Central memory CD4-positive, alpha-beta T cell (primary cell): ENCODE measurements around the gene HAND2.

Experiments used
- DNase-seq: peaks from one replicate; pipeline ENCODE4 v3.0.0; 2022

HAND2 gene

DNA sequence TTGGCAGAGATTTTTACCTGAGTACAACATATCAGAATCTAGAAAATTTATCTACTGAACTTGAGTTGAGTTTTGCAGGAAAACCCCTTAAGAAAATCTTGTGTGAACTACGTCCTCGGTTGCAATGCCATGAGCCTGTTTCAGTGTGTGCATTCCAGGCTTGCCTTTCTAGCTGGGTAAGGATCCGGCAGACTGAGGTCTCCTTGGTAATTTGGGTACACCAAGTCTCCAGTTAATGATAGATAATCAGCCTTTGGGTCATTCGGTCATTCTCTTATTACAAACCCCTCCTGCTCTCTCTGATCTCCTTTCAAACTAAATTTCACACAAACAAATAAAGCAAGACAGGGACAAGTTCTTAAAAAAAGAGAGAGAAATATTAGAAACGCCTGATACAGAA, 5.9 kb upstream of the HAND2 start:
- no peak for DNase-seq

DNA sequence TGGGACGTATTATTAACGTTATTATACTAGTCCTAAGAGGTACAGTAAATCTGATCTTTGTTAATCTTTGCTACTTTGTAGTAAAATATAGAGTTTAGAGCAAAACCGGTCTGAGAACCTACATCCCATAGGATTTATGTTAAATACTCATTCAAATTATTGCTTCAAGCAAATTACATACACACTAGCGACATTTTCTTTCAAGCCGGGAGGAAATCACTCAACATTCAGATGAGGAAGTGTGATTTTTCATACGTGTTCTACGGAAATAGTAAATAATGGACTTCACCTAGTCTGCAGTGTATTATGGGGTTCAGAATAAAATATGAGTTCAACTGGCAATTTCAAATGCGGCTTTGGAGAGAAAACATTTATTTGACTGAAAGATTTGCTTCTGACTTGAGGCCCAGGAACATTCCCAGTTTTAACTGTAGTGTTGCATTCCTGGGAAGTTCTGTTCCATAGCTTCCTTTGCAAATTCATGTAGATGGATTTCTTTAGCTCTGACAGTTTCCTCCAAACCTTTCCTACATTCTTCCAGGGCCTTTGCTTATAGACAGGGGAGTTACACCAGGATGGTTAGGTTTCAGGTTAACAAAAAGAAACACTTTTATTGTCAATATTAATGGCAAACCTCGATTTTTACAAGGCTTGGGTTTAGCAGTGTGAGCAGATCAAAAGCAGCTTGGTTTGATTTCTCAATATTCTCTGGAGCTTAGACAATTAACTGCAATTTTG, 5.3 kb upstream of the HAND2 start:
- DNase-seq = no peak

DNA sequence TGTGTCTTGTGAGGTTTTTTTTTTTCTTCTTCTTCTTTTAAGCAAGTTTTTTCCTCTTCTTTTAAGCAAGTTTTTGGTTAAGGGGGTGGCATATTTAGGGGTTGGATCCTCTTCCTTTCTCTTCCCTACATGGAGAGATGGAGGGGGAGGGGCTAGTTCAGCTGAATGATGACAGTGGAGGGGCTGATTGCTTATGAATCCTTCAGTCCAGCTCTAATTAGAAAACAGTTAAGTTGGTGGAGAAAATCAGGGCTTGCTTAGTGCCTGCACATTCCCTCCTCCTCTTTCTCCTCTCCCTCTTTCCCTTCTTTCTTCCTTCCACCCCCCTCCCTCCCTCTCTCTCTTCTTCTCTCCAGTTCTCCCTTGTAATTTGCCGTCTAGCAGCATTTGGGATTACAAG, 4.4 kb upstream of the HAND2 start:
- DNase-seq = no peak

GRCh38 chr4:173532725-173533511, 2.9 kb upstream of the HAND2 start:
- no peak for DNase-seq

- DNase-seq = no peak
Observed at GRCh38 chr4:173531086-173531965, 1.3 kb upstream of the HAND2 start.

- no peak for DNase-seq
Observed at GRCh38 chr4:173530326-173531085, 477 bp upstream of the HAND2 start.

DNA sequence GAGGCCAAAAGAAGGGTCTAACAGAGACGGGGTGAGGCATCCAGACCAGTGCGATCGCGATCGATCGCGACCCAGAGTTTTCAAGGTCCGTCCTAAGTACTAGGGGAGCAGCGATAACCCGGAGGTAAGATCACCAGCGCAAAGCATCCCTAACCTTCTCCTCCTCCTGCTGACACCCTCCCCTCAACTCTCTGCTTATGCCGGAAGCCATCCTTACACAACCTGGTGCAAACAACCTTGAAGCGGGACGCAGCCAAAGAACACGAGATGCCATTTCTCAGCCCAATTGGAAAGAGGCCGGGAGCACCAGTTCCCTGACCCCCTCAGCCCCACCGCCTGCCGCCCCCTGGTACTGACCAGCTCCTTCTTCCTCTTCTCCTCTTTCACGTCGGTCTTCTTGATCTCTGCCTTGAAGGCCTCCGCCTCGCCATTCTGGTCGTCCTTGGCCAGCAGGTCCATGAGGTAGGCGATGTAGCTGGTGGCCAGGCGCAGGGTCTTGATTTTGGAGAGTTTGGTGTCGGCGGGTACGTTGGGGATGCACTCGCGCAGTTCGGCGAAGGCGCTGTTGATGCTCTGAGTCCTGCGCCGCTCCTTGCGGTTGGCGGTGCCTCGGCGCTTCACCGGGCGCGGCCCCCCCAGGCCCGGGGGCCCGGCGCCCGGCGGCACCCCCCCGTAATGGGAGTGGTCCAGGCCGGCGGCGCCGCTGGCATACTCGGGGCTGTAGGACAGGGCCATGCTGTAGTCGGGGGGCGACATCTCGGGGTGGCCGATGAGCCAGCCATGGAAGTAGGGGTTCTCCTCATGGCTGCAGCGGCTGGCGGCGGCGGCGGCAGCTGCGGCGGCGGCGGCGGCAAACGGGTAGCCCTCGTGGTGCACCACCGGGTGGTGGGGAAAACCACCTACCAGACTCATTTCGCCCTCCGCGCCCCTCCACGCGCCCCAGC, 1.4 kb downstream of the HAND2 start:
- DNase-seq = no peak

DNA sequence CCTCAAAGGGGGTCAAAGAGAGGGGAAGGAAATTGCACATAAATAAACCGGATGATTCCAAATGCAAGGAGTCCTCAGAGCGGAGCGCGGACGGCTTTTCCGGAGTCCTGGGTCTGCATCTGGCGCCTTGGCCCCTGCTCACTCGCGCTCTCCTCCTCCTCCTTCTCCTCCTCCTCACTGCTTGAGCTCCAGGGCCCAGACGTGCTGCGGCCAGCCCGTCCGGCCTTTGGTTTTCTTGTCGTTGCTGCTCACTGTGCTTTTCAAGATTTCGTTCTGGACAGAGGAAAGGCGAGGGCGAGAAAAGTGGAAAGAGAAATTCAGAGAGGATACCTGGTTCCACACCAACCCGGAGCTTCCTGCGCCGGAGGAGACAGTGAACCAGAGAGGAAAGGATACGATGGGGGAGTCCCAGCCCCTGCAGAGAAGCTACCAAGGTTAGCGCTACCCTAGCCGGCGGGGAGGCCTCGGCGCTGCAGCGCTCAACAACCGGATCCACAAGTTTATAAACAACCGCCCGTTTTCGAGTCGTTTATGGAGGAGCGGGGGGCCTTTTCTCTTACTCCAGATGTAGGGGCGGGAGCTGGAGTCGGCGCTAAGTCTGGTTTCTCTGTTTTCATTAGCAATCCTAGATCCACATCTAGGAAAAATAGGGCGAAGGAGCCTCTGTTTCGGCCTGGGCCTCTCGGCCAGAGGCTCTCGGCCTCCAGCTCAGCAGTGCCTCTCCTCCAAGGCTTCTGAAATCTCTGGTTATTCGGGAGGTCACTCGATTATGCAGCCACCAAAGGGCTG, 2.7 kb downstream of the HAND2 start:
- DNase-seq = no peak

GRCh38 chr4:173526724-173527102, 3.3 kb downstream of the HAND2 start:
- DNase-seq = no peak

GRCh38 chr4:173526027-173526482, 4.0 kb downstream of the HAND2 start:
- DNase-seq = no peak

- DNase-seq = no peak
Observed at GRCh38 chr4:173525118-173526011, 4.7 kb downstream of the HAND2 start.

DNA sequence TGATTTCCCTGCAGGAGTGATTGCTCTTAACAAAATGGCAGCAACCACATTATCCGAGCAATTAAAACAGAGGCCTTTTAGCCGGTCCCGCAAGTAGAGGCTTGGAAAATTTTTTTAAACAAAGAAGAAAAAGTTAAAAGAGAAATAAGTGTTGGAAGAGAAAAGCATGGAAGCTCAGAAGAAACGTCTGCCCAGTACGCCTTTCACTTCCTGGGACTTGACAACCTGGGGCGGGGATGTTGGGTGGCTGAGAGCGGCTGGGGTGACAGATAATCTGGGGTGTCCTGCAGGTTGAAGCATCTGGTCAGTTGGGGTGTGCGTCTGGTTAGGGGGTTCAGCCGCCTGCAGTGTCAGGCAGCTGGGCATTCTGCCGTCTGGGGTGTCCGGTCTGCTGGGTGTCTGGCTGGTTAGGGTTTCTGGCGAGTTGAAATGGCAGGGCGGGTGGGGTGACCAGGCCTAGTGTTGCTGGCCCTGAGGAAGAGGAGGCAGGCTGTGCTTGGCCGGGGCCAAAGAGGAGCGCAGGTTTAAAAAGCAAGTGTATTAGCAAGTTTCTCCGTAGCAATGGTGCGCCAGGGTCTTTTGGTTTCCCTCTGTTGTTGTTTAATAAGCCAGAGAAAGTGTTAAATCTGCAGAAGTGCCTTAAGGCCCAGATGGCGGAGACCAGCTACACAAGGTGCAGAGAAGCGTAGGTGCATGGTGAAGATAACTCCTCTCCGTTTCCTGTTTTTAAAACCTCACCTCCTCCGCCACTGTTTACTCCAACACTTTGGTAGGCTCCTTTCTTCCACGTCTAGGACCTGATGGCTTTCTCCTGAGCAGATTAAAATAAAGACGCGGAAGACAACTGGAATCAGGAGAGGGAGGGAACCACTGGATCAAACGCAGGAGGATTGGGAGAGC, 5.6 kb downstream of the HAND2 start:
- no peak for DNase-seq

- DNase-seq = no peak
Observed at GRCh38 chr4:173522951-173523395, 7.1 kb downstream of the HAND2 start.

DNA sequence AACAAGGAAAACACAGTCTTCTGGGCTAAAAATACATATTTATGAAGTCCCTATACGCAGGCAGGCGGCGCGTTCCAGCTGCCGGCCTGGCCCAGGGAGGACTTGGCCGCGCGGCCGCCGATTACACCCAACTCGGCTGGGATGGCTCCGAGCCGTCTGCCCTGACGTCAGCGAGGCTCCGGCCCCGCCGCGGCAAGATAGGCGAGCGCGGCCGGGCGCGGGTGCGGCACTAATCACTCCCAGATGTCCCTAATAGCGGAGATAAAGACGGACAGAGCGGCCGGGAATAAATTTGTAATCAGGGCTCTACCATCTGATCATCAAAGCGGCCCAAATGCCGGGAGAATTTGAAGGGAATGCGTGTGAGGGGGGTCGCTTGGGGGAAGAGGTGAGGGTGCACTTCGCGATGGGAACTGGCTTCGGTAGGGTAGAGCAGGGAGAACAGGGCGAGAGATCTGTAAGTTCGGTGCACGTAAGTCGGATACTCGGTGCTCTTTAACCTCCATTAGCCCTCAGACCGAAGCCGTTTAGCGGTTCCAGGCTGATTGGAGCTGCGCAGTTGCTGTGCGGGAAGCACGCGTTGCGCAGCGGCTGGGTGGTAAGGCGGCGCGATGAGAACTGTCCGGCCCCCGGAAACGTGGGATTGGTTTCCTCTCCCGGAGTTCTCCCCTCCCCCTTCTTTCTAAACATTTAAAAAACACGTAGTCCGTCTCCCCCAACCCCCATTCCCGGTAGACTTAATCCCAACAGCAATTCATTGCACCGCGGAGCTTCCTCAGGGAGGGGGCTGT, 7.7 kb downstream of the HAND2 start:
- DNase-seq = no peak

GRCh38 chr4:173521467-173522159, 8.4 kb downstream of the HAND2 start:
- no peak for DNase-seq

DNA sequence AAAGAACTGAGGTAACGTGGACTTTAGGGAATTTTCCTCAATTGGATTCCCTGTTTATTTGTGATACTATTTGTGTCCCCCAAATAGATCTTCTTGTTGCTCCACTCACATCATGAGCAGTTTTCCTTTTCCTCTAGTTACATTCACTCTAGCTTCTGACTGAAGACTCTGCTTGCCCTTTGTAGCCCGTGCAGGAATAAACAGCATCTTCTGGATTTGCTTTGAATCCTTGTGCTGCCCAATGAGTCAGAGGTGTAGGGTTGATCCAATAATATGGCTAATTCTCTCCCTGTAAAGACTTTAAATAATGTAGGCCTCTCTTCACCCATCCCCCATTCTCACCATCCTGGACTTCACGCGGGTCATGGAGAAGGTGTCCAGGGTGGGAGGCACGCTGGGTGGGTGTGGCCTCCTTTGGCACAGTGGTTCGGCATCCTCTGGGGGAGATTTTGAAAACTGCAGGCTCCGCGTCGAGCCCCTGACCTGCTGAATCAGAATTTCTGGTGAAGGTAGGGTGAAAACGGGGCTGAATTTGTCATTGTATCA, 9.0 kb downstream of the HAND2 start:
- DNase-seq = no peak
